HG03469 (cell line): ENCODE results near the gene PFKFB1.
A peak's percentile ranks its signal among the peaks of the same experiment; 100 is the strongest.

Experiments used
- ATAC-seq: cut with Tn5 transposase; IDR thresholded peaks from one replicate; pipeline ENCODE4 v1.9.1; 2021; ENCODE audit warnings: mild to moderate bottlenecking, moderate library complexity, moderate number of reproducible peaks; ENCODE audit not compliant: unreplicated experiment

PFKFB1 gene

DNA sequence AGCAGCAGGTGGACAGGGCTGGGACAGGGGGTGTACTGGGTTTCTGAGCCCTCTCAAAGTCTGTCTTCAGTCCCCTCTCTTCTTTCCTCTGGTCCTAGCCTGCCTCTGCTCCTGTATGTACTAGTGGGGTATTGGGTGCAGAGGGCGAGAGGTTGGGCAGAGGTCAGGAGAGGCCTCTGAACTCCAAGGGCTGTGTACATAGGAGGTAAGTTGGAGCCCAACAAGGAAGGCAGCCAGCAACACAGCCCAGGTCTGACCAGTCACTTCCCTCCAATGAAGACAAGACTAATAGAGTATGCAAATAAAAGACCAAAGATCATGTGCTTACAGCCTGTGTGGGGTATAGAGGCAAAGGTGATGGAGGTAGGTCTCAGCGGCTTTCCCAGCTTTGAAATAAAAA, at the start of gene PFKFB1:
Gene PFKFB1, minus strand, starts transcription at position 90 of the 400 bp plus-strand sequence. CDS start 181 bp downstream, outside the sequence.
- no peak for ATAC-seq

DNA sequence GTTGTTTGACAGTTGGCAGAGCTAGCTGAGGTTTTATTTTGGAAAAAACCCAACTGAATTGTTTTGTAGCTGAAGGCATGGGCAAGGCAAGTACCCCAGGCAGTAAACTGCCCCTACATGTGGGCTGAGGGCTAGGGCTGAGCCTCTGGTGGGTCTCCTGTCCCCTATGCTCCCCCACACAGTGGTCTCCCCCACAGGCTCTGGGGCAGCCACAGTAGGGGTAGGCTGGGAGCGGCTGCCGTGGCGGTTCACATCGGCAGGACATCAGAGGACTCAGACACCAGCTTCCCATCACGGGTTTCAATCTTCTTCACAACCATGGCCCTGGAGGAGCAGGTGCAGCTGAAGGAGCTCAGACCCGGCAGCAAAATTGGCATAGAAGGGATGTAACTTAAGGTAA, 47.5 kb upstream of the PFKFB1 start:
- ATAC-seq, result no peak

DNA sequence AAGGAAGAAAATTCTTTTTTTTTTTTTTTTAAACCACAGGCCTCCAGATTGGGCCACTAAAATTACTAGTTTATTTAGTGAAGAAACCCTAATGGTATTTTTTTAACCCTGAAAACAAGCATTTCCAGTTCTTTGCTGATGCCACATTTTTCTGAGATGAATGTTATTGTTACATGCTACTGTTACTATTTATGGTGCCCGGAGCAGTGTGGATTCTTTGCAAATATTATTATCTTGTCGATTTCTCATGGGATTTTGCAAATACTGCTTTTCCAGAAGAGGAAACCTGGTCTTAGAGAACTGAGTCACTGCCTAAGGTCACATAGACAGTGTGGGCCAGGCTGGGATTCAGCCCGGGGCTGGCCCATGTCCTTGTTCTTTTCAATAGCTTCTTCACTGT, 45.5 kb upstream of the PFKFB1 start:
- ATAC-seq, result no peak

DNA sequence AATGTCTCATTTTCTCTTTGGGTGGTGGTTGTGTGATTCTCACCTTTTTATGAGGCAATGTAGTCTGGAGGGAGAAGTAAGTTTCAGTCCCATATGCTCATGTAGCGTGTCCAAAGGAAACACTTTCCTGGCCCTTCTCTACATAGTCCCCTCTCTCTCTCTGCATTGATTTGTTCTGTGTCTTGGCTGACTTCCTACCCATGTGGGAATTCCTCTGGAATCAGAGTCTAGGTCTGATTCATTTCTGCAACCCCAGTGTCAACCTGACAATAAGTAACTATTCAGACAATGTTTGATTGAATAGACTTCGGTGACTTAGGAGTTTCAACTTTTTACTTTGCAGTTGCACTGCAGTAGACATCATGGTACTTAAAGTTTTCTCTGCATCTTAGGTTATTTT, 39.4 kb upstream of the PFKFB1 start:
- no peak for ATAC-seq

DNA sequence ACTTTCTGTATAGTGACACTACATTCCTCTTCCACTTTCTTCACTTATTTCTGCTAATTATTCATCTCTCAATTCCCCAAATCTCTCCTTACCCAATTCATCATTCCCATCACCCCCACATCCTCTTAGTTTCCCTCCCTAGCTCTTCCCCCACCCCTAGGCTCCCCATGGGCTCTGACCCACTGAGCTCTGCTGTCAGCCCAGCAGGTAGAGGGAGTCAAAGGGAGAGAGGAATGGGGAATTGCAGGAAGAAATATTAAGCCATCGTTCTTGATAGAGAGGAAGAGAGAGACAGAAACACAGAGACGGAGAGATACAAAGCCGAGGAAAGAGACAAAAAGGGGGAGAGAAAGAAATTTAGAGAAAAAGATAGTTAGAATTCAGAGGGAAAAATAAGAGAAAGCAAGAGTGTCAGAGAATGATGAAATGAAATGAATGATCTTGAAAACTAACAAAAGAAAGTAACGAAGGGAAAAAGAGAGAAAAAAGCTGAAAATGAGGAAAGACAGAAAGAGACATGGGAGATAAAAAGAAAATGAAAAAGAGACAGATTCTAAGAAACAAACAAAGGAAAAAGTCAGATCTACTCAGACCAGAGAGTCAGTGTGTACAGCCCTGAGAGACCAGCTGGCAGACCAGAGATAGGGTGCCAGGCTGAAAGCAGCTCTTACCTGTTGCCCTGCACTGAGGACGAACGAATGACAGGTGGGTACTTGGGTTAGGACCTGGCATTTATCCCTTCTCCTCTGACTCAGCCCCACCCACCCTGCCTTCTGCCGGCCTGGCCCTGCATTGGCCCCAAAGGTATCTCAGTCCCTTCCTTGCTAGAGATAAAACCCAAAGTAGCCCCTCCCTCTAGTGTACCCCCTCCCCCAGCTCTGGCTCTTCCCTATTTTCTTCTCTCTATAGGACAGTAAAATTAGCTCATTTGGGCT, 36.5 kb upstream of the PFKFB1 start, which contains the start of gene ALAS2:
Gene ALAS2, minus strand, starts transcription at position 707 of the 935 bp plus-strand sequence. CDS start 4,977 bp downstream, outside the sequence.
- no peak for ATAC-seq

DNA sequence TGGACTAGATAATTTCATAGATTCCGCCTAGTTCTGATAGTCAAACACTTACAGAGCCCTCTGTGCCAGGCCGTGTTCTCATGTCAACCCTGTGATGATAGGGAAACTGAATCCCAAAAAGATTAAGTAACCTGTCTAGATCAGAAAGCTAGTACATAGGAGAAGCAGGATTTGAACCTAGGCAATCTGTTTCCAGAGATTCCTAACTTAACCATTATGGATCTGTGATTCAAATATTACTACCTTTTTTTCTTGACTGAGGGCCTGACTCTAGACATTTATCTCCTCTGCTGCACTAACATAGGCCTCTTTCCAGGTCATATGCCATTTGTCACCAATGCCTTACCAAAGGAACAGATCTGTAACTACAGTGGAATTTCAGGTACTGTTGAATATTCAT, 35.3 kb upstream of the PFKFB1 start:
- no peak for ATAC-seq

DNA sequence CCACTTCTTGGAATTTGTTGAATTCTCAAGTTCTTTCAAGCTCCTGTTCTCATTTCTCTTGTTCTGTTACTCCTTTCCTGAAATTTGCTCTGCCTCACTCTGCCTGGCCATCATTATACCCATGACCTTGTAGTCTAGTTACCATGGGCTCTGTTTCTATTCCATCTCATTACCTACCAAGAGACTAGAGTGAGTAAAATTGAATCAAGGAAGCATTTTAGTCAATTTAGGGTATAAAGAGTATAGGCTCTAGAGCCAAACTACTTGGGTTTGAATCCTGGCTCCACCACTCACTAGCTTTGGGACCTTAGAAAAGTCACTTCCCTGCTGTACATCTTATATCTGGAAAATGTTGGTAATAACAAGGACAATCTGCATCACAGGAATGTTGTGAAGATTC, 34.6 kb upstream of the PFKFB1 start:
- no peak for ATAC-seq

DNA sequence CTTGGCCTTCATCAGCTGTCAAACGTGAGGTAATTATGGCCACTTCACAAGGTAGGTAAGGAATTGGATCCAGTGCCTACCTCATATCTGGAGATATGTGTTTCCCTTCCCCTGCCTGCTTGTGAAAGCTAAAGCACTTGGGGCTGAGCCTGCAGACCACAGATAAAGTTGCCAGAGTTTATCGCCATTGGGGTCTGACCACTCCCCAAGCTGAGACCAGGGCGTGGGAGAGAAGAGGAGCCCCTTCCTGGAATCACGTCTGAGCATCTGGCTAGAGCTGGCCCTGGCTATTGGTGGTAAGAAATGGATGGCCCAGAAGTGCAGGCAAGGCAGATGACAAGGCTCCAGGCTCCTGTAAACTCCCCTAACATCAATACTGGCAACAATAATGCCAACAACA, 34.1 kb upstream of the PFKFB1 start:
- no peak for ATAC-seq

DNA sequence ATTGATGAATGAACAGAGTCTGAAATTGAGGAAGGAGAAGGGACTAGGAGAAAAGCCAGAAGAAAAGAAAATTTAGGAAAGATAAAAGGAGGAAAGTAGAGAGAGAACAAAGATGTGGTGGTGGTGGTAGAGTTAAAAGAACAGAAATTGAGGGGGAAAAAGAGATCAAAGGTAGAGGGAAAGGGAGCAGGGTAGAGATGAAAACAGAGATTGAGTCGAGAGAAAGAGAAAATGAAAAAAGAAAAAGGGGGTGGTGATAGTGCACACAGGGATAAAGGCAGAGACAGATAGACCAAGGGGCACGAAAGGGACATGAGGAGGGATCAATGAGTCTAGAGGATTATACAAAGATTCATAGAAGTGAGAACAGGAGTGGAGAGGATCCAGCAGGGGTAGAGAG, 32.9 kb upstream of the PFKFB1 start:
- no peak for ATAC-seq

DNA sequence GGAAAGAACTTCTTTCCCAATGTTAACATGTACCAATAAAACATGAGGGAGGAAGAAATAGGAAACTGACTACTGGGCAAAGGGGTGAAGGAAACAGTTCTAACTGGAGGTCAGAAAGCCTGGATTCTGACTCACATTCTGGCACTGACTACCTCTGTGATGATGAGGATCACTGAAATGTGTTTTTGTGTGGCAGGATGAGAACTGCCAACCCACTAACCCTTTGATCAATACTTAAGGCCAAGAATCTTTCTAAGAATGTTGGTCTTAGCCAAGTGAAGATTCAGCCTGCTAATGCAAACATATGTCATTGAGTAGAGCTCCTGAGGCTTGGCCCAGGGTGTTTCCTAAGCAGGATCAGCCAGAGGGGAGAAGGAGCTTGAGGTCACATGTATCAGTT, 32.2 kb upstream of the PFKFB1 start:
- ATAC-seq, result no peak

DNA sequence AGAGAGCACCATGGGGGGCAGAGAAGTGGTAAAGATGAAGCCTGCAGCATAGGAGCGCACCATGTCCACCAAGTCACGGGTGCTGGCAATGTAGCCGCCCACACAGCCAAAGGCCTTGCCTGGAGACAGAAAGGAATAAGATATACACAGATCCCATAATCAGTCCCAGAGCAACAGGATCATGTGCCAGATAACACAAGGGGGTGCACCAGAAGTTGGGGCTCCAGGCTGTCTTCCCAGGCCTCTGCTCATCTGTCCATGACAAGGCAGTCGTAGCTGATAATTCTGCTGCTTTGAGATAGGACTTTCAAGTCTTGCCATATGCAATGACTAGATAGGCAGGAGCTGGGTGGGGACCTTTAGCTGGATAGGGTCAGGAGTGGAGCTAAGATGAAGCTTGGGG, 20.9 kb upstream of the PFKFB1 start:
- no peak for ATAC-seq

DNA sequence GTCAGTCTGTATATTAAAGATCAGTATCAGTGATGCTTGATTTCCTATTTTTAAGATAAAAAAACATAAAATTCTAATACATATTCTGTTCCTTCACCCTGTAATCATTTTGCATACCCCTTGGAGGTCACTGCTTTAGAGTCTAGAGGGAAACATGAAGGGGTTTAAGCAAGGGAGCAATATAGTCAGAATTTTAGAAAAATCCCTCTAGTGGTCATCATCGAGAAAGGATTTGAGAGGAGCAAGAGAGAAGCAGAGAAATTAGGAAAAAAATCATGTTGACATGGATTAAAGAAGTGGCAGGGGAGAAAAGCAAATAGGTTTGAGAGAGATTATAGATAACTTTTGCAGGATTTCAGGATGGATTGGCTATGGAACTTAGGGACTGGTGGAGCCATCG, 17.3 kb upstream of the PFKFB1 start:
- no peak for ATAC-seq

DNA sequence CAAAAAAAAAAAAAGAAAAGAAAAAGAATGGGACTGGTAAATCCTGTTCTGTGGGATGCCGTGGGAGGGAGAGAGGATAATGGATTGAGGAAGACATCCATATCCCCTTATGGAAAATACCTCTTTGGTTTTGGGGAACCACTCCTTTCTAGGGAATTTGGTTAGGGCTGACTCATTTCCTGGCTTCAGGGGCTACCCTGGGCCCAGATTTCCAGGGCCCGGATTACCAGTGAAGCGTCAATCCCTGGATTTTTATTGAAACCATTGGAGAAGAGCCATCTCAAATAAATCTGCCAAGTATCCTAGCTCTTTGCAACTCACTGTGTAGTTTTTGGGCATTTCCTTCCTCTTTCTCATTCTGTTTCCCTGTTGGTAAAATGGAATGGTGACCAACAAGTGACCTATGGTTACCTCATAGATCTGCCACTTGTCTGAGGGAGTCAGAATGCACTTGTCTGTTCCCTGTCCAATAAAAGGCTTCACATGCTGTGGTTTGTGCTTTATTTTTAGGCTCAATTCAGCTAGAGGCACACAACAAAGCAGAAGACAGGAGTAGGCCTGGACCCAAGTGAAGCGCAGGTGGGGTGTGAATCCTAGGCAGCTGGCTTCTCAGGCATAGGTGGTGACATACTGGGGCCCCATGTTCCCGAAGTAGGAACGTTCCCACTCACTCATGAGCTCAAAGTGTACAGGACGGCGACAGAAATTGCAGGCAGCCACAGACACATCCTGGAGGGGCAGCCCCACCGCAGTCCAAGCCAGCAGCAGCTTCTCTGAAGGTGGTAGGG, 14.8 kb upstream of the PFKFB1 start:
- no peak for ATAC-seq

DNA sequence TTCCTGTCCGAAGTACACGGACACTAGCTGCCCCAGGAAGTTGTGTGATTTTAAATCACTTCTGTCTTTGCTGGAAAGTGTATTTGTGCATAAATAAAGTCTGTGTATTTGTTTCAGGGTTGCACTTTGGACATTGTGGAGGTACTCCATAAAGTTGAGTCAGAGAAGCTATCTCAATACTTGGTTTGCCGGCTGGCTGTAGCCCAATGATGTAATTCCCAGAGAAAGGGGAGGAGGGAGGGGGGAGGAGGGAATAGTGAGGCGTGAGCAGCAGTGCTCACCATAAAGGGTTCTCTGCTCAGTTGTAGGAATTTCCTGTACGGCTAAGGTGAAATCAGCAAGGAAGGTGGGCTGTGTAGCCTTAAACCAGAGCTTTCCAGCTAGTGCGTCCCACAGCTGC, 13.7 kb upstream of the PFKFB1 start:
- ATAC-seq, result no peak

DNA sequence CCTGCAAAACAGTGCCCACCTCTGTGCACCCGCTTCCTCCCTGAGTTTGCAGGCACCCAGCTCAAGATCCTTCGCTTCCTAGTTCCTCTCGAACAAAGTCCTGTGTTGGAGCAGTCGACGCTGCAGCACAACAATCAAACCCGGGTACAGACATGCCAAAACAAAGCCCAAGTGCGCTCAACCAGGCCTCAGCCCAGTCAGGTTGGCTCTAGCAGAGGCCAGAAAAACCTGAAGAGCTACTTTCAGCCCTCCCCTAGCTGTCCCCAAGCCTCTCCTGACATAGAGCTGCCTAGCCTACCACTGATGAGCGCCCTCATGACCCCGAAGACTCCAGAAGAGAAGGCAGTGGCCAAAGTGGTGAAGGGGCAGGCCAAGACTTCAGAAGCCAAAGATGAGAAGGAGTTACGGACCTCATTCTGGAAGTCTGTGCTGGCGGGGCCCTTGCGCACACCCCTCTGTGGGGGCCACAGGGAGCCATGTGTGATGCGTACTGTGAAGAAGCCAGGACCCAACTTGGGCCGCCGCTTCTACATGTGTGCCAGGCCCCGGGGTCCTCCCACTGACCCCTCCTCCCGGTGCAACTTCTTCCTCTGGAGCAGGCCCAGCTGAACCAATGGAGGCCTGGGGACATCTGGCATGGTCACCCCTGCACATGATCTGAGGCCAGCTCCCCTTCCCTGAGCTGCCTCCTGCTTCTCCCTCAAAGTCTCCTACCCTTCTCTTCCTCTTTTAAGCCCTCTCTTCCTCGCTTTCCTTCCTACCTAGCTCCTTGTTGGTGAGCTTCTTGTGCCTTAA, 13.0 kb upstream of the PFKFB1 start:
- no peak for ATAC-seq

DNA sequence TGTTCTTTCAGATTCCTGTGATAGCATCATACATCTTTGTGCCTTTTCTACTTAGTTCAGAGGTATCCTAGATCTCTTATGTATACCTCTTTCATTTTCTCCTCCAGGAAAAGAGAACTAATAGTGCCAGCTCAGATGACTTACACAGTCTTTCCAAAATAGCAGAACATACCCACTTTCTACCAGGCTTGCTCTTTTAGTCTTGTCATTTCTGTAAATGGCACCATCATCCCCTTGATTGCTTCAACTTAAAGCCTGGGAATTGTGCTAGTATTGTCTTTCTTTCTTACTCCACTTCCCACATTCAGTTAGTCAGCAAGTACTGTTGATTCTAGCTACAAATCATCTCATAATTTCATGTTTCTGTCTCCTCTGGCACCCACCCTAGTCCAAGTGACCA, 11.3 kb upstream of the PFKFB1 start:
- ATAC-seq, result no peak

DNA sequence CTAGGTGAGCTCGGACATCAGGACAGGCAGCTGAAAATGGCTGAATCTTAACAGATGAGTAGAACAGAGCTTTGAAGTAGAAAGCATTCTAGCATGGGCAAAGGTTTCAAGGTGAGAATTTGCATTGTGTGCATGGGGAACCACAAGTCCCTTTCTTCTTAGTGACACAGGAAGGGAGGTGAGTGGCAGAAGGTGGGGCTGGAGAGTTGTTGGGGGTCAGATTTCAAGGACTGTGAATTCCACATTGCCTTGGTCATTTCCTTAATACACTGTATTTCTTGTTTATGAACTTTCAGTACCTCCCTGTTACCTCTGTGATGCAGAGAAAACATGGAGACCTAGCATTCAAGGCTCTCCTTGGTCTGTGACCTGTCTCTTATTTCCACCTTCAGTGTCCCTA, 10.2 kb upstream of the PFKFB1 start:
- no peak for ATAC-seq

DNA sequence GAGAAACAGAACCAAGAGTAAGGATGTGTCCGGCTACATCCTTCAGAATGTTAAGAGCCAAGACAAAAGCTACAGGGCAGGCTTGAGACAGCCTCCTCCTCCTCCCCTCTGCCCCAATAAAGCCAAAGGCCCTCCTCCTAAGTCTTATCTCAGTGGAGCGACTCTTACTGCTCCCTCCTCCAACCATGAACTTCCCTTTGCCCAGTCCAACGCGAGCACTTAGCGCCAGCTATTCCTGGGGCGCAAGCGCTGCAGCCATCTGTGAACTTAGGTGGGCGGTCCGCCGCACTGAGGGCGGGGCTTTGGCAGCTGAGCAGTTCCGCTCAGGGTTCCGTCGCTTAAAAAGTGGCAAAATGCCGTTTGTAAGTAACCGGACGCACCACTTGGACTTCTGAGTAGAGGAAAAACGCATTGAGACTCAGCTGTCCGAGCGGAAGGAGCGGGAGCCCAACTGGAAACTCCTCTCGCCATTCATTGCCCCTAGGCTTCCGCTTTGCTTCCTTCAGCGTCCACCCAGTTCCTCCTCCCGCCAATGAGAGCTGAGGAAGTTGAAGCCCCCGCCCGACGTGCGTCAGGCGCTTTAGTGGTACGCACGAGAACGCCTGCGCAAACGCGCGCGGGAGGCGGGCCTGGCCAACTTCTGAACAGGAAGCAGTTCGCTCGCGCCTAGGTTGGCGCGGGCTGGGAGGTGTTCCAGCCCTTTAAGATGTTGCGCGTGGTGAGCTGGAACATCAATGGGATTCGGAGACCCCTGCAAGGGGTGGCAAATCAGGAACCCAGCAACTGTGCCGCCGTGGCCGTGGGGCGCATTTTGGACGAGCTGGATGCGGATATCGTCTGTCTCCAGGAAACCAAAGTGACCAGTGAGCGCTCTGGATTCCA, 6.0 kb upstream of the PFKFB1 start, which contains the start of gene APEX2:
Gene APEX2, plus strand, starts transcription at position 647 of the 882 bp plus-strand sequence. Its CDS starts 60 bp downstream, at position 707.
- ATAC-seq, result peak; percentile 85

DNA sequence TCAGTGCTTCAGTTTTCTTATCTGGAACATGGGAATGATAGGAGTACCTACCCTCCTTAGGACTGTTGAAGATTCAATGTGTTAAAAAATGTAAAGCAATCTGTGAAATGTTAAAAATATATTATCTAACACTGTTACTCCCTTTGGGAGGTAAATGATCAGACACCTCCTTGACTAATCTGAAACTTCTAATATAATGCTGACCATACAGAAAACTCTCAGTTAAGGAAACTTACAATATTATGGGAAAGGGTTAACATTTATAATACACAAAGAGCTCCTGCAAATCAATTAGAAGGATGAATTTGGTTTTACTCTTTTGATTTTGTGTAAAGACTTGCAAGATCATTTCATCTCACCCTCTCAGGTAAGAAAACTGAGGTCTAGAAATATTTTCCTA, 1.6 kb upstream of the PFKFB1 start:
- no peak for ATAC-seq
